ENCODE measurements around the gene TMEM87B.

DNA sequence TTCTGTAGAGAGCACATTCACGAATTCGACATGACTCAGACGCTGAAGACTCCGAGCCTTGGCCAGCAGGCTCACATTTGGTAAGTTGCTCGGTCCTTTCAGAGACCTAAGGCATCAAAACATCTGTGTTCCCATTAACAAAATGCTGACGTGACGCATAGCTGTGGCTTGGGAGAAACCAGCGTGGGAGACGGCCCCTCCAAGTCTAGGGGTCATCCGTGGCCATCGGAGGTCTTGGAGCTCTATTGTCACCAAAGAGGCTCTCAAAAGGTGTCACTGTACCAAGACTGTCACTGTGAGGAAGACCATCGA lies 98.1 kb downstream of the TMEM87B start:
- TF ChIP-seq, protein P1, sequence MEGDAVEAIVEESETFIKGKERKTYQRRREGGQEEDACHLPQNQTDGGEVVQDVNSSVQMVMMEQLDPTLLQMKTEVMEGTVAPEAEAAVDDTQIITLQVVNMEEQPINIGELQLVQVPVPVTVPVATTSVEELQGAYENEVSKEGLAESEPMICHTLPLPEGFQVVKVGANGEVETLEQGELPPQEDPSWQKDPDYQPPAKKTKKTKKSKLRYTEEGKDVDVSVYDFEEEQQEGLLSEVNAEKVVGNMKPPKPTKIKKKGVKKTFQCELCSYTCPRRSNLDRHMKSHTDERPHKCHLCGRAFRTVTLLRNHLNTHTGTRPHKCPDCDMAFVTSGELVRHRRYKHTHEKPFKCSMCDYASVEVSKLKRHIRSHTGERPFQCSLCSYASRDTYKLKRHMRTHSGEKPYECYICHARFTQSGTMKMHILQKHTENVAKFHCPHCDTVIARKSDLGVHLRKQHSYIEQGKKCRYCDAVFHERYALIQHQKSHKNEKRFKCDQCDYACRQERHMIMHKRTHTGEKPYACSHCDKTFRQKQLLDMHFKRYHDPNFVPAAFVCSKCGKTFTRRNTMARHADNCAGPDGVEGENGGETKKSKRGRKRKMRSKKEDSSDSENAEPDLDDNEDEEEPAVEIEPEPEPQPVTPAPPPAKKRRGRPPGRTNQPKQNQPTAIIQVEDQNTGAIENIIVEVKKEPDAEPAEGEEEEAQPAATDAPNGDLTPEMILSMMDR (IDR thresholded peaks at IDR 0.05), result no peak
- TF ChIP-seq POLR2A (IDR thresholded peaks at IDR 0.05) (no peak), EP300 (IDR thresholded peaks at IDR 0.05) (no peak)

Measured in tibial nerve (tissue), 4 donors.